ENCODE data around the gene BFSP2.

- no peak for TF ChIP-seq CTCF (IDR thresholded peaks at IDR 0.05)
- TF ChIP-seq POLR2AphosphoS5 (IDR thresholded peaks at IDR 0.05): no peak
These were observed 115.3 kb downstream of the BFSP2 start for GRCh38 chr3:133515127-133515526.
